Activated T-helper 1 cell treated with anti-CD3 and anti-CD28 coated beads, Interleukin-12 subunit alpha, Interleukin-12 subunit beta, Interleukin-2, Interleukin-4 antibody, amounts not matched to agents 30 ng/mL and 10 ng/mL and 1 ng/mL, durations not matched to agents 14 hours and 24 hours and 36 hours (primary cell): ENCODE results near the gene CFAP97D2. TPM values are rescaled to one million over a fixed set of nuclear protein-coding genes. Genes with fewer than 3 reads are reported as not detected.

ENCODE experiments used
- DNase-seq: peaks from one replicate; pipeline ENCODE4 v3.0.0; 2021; ENCODE audit warnings: low spot score
- H3K27ac Mint-ChIP-seq: one replicate; pipeline ENCODE4 v1.8.0; 2021; ENCODE audit warnings: mild to moderate bottlenecking, mixed read lengths
- H3K27me3 Mint-ChIP-seq: one replicate; pipeline ENCODE4 v1.8.0; 2022; ENCODE audit warnings: mild to moderate bottlenecking, moderate library complexity, mixed read lengths; ENCODE audit not compliant: insufficient read depth
- H3K36me3 Mint-ChIP-seq: one replicate; pipeline ENCODE4 v1.8.0; 2021; ENCODE audit warnings: low read depth, mixed read lengths
- H3K4me1 Mint-ChIP-seq: one replicate; pipeline ENCODE4 v1.8.0; 2021; ENCODE audit warnings: low read depth, mixed read lengths
- H3K4me3 Mint-ChIP-seq: one replicate; pipeline ENCODE4 v1.8.0; 2021; ENCODE audit warnings: mild to moderate bottlenecking, moderate library complexity, mixed read lengths
- H3K9me3 Mint-ChIP-seq: one replicate; pipeline ENCODE4 v1.8.0; 2021; ENCODE audit warnings: mixed read lengths
- intact Hi-C: fragments of 100-400 bp; cut with micrococcal nuclease; formaldehyde crosslinking; loops from one replicate; pipeline ENCODE4 v1.15.1; 2024
- total RNA-seq: library from RNA; stranded (reverse); gene quantifications from 2 replicates; pipeline ENCODE4 v1.2.3, GENCODE V29; 2022

The CFAP97D2 gene
- total RNA-seq, 1 donor from 2014 or later: not detected

DNA sequence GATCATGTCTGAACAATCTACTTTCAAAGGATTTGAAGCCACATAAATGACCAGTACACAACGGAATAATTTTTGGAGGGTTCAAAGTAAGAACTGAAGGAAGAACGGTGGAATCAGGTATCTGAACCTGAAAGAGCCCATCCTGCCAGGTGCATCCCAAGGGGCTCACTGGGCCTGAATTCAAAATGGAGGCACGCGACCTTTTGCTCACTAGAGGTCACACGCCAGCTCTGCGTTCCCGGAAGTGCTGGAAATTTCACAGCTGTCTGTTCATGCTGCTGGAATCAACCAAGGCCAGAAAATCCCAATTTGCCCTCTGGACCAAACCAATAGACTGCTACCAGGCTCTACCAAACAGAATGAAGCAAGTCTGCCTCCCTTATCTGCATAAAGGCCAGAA lies 42.5 kb upstream of the CFAP97D2 start:
- peaks cover 6% of the 10 kb centered on the region for H3K27me3 Mint-ChIP-seq
- H3K36me3 Mint-ChIP-seq: peaks cover 2% of the 10 kb centered on the region
- peaks cover 21% of the 10 kb centered on the region for H3K4me1 Mint-ChIP-seq
- intact Hi-C loops: no loop called here
- no peak overlapping the region for H3K4me3 Mint-ChIP-seq
- DNase-seq: no peak
- H3K27ac Mint-ChIP-seq: no peak overlapping the region
- peaks cover 3% of the 10 kb centered on the region for H3K9me3 Mint-ChIP-seq

DNA sequence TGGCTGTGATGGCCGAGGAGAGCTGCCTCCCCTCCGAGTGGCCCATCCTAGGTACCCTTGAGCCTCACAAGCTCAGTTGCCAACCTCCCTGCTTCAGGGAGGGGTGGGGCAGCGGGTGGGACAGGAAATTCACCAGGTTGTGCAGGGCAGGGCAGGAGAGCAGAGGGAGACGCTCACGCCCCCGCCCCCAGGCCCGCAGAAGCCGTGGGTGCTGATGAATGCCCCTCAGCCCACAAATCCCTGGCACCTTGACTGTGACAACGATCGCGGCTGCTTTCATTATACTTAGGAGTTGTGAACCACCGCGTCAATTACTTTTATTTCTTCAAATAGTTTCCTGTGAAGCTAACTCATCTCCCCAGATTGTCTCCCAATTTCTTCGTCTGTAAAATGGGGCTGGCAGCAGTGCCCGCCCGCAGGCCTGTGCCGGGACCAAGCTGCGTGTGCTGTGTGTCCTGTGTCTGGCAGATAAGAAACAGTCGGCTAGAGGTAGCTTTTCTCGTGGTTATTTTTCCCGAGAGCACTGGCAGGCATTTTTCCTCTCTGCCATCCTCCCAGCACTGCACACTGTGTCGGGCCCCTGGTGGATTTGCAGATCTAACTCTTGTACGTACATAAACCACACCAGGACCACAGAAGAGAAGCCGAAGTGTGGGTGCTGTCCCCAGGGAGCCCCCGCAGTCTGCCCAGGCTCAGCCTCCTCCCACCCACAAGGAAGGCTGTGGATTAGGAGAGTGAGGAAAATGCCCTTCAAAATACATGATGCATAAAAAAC lies 38.7 kb upstream of the CFAP97D2 start:
- DNase-seq: no peak
- H3K27me3 Mint-ChIP-seq: peaks cover 5% of the 10 kb centered on the region
- no peak overlapping the region for H3K4me3 Mint-ChIP-seq
- H3K27ac Mint-ChIP-seq: no peak overlapping the region
- peaks cover 3% of the 10 kb centered on the region for H3K9me3 Mint-ChIP-seq
- peaks cover 4% of the 10 kb centered on the region for H3K36me3 Mint-ChIP-seq
- H3K4me1 Mint-ChIP-seq: peaks cover 10% of the 10 kb centered on the region
- intact Hi-C loops: loop anchor here (1.0 to 2.0 kb wide), 3 partner anchors 8 to 14 kb away; no protein-coding TSS in a partner anchor

DNA sequence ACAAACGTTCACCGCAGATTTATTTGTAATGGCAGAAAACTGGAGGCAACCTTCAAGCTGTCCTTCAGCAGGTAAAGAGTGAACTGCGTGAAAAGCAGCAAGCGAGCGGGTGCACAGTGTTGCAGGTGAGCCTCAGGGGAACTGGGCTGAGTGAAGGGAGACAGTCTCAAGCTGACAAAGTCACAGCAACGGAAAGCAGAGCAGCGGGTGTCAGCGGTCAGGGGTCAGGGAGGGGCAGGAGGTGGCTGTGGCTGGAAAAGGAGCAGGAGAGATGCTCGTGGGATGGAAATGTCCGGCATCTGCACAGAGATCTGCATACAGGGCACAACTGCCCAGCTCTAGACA lies 38.2 kb upstream of the CFAP97D2 start:
- DNase-seq: peak; percentile 37
- Mint-ChIP-seq H3K27me3 (peaks cover 5% of the 10 kb centered on the region), H3K36me3 (peaks cover 4% of the 10 kb centered on the region), H3K27ac (no peak overlapping the region), H3K9me3 (peaks cover 3% of the 10 kb centered on the region), H3K4me1 (peaks cover 14% of the 10 kb centered on the region), H3K4me3 (no peak overlapping the region)
- intact Hi-C loops: loop anchor here (1.0 to 2.0 kb wide), 3 partner anchors 7 to 14 kb away; no protein-coding TSS in a partner anchor

DNA sequence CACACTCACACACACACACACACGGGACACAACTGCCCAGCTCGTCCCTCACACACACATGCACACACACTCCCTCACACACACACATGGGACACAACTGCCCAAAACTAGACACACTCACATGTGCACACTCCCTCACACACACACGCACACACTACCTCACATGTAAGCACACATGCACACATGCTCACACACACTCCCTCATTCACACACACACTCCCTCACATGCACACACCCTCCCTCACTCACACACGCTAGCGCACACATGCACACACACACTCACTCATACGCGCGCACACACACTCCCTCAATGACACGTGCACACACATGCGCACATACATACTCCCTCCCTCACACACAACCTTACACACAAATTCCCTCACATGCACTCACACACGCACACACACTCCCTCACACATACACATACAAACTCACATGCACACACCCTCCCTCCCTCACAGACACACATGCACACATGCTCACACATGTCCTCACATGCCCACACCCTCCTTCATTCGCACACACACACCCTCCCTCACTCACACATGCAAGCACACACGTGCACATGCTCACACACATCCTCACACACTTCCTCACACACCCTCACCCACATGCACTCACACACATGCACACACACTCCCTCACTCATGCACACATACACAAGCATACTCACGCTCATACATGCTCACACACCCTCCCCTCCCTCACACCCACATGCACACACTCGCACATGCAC lies 37.6 kb upstream of the CFAP97D2 start:
- intact Hi-C loops: loop anchor here (2.0 kb wide), 1 partner anchor 13 kb away; no protein-coding TSS in a partner anchor

DNA sequence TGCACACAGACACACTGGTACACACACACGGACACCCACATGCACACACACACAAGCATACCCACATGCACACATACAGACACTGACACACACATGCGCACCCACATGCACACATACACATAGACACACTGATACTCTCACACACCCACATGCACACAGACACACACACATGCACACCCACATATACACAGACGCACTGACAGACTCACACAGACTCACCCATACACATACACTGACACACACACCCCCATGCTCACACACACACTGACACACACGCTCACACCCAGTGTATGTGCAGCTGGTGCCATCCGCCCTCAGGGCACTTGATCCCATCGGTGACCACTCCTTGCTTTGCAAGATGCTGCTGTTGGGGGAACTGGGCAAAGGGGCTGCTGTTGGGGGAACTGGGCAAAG lies 36.9 kb upstream of the CFAP97D2 start:
- intact Hi-C loops: no loop called here
- H3K4me3 Mint-ChIP-seq: no peak overlapping the region
- peaks cover 2% of the 10 kb centered on the region for H3K36me3 Mint-ChIP-seq
- H3K4me1 Mint-ChIP-seq: peaks cover 26% of the 10 kb centered on the region
- peaks cover 2% of the 10 kb centered on the region for H3K27me3 Mint-ChIP-seq
- no peak for DNase-seq
- H3K9me3 Mint-ChIP-seq: peaks cover 3% of the 10 kb centered on the region
- H3K27ac Mint-ChIP-seq: no peak overlapping the region

More for the DNA sequence above, 37.6 kb upstream of the CFAP97D2 start:
- Mint-ChIP-seq H3K4me1 (peaks cover 19% of the 10 kb centered on the region), H3K27me3 (peaks cover 5% of the 10 kb centered on the region), H3K9me3 (peaks cover 3% of the 10 kb centered on the region), H3K27ac (no peak overlapping the region), H3K36me3 (peaks cover 3% of the 10 kb centered on the region), H3K4me3 (no peak overlapping the region)
- no peak for DNase-seq

DNA sequence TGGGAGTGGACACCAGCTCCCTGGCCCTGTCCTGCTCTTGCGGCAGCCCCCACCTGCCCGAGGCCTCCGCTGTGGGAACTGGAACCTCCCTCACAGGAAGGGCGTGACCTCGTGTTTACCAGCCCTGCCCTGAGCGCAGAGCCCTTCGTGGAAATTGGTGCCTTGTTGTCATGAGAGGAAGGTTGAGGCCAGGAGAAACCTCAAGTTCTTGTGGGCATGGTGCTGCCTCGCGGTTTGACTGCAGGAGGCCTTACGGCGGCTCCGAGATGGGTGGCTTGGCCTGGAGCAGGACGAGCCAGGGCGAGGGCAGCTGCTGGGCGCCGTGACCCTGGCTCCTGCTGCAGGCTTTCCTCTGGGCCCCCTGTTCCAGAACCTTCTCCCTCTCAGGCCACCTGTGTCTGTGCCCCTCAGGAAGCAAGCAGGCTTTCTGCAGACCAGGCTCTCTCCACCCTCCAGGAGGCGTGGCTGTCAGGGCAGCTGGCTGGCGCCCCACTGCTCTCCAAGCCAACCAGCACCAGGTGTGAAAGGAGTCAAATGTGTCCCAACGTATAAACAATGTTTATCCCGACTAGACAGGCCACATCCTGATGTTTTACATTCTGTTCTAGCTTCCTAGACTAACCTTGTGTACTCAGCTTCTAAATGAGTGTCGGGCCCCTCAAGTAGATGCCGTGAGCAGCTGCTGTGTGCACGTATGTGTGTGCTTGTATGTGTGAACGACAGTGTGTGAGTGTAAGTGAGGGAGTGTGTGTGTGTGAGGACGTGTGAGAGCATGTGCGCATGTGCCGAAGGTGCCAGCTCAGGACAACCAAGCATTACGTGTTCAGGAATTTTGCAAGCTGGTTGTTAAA lies 36.2 kb upstream of the CFAP97D2 start:
- Mint-ChIP-seq H3K9me3 (peaks cover under 1% of the 10 kb centered on the region), H3K27ac (no peak overlapping the region), H3K36me3 (peaks cover 2% of the 10 kb centered on the region), H3K27me3 (peaks cover 2% of the 10 kb centered on the region), H3K4me3 (no peak overlapping the region), H3K4me1 (peaks cover 29% of the 10 kb centered on the region)
- DNase-seq: peak; percentile 84
- intact Hi-C loops: no loop called here

- H3K4me1 Mint-ChIP-seq: peaks cover 40% of the 10 kb centered on the region
- no peaks in the 10 kb centered on the region for H3K9me3 Mint-ChIP-seq
- H3K36me3 Mint-ChIP-seq: peaks cover 2% of the 10 kb centered on the region
- H3K27me3 Mint-ChIP-seq: peaks cover 2% of the 10 kb centered on the region
- H3K27ac Mint-ChIP-seq: no peak overlapping the region
- peak overlapping the region; percentile 31 for H3K4me3 Mint-ChIP-seq
- intact Hi-C loops: no loop called here
- DNase-seq: no peak
Observed at GRCh38 chr13:114143806-114144605, 35.1 kb upstream of the CFAP97D2 start.

GRCh38 chr13:114144606-114145244 lies 34.3 kb upstream of the CFAP97D2 start:
- peaks cover 2% of the 10 kb centered on the region for H3K27me3 Mint-ChIP-seq
- no peaks in the 10 kb centered on the region for H3K9me3 Mint-ChIP-seq
- H3K4me1 Mint-ChIP-seq: peaks cover 47% of the 10 kb centered on the region
- intact Hi-C loops: loop anchor here (5.0 kb wide), 2 partner anchors 32 to 327 kb away; no protein-coding TSS in a partner anchor
- no peak for DNase-seq
- peaks cover 2% of the 10 kb centered on the region for H3K36me3 Mint-ChIP-seq
- no peak overlapping the region for H3K4me3 Mint-ChIP-seq
- H3K27ac Mint-ChIP-seq: no peak overlapping the region

DNA sequence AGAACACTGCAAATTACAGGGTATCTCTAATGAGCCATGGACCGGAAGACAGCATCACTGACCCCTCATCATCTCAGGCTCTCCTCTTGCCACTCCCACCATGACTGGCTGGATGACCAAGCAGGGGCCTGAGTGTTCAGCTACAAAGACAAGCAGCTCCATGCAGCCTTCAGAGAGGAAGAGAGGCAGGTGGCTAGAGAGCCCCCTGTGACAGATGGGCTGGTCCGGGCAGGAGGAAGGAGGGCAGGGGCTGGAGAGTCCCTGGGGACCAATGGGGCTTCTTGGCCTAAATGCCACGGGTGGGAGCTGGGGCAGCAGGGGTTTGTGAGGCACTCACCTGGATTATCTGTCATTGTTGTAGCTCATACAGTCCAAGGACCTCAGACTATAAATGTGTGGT lies 33.8 kb upstream of the CFAP97D2 start:
- Mint-ChIP-seq H3K36me3 (peaks cover 2% of the 10 kb centered on the region), H3K4me1 (peaks cover 53% of the 10 kb centered on the region), H3K4me3 (peak overlapping the region; percentile 56), H3K27me3 (peaks cover 2% of the 10 kb centered on the region), H3K9me3 (no peaks in the 10 kb centered on the region), H3K27ac (no peak overlapping the region)
- intact Hi-C loops: loop anchor here (5.0 kb wide), 2 partner anchors 33 to 328 kb away; no protein-coding TSS in a partner anchor
- DNase-seq: no peak

DNA sequence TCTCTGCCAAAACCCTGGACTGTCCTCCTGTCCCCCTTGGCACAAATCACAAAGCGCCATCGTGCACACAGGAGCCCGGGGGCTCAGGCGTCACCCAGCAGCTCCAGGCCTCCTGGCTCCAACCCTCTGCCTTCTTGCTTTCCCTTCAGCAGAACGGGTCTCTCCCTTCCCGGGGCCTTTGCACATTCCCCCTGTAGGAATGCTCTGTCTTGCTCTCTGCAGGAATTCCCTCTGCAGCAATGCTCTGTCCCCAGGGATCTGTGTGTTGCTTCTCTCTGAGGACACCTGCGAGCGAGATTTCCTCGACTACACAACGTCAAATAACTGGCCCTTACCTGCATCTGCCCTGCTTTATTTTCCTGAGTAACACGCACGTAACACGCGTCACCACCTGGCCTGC lies 33.3 kb upstream of the CFAP97D2 start:
- Mint-ChIP-seq H3K36me3 (peaks cover 2% of the 10 kb centered on the region), H3K27ac (no peak overlapping the region), H3K4me1 (peaks cover 57% of the 10 kb centered on the region), H3K27me3 (peaks cover 2% of the 10 kb centered on the region), H3K9me3 (no peaks in the 10 kb centered on the region), H3K4me3 (peak overlapping the region; percentile 56)
- intact Hi-C loops: loop anchor here (5.0 kb wide), 2 partner anchors 33 to 328 kb away; no protein-coding TSS in a partner anchor
- DNase-seq: no peak

GRCh38 chr13:114146173-114146572 lies 32.9 kb upstream of the CFAP97D2 start:
- no peak for DNase-seq
- Mint-ChIP-seq H3K4me3 (peak overlapping the region; percentile 56), H3K9me3 (no peaks in the 10 kb centered on the region), H3K27ac (no peak overlapping the region), H3K36me3 (peaks cover 2% of the 10 kb centered on the region), H3K27me3 (peaks cover 2% of the 10 kb centered on the region), H3K4me1 (peaks cover 62% of the 10 kb centered on the region)
- intact Hi-C loops: loop anchor here (5.0 kb wide), 2 partner anchors 34 to 329 kb away; no protein-coding TSS in a partner anchor
